Mammary epithelial cell (primary cell): Measurements from ENCODE around the gene CD1B.

Experiments used
- CTCF ChIP-seq, 2 donors: IDR thresholded peaks in 1 of 2; conservative IDR thresholded peaks in 1 of 2; 2 replicates each; pipeline ENCODE4 v1.5.1; 2011 to 2012; ENCODE audit warnings: inconsistent platforms in 2 of 2, low read length in 2 of 2, mild to moderate bottlenecking in 2 of 2, control low read depth in 1 of 2, low read depth in 1 of 2; ENCODE audit not compliant: insufficient read depth in 1 of 2; ENCODE audit errors: extremely low read depth in 1 of 2
- EZH2 ChIP-seq: IDR thresholded peaks from 2 replicates; pipeline ENCODE4 v1.6.1; 2012; ENCODE audit warnings: low read length, inconsistent platforms, borderline replicate concordance

- TF ChIP-seq CTCF (conservative IDR thresholded peaks at IDR 0.05 in 1 of 2, IDR thresholded peaks at IDR 0.05 in 1 of 2; ENCODE audit: extremely low read depth in 1 of 2, insufficient read depth in 1 of 2, low read depth in 1 of 2, low read length in 2 of 2), result no peak
- TF ChIP-seq EZH2, result no peak
Observed at GRCh38 chr1:158331106-158331425, 265 bp downstream of the CD1B start.
